H1 (cell line): Measurements from ENCODE around the gene CYP17A1.

Experiments used
- CEBPB ChIP-seq: IDR thresholded peaks from 2 replicates; pipeline ENCODE4 v1.6.1; 2012; ENCODE audit warnings: low read depth, low read length
- EZH2 ChIP-seq: fragments of 200-600 bp; sonication (generic); IDR thresholded peaks from 2 replicates; pipeline ENCODE4 v1.7.1; 2012; ENCODE audit warnings: low read depth, mild to moderate bottlenecking, moderate library complexity, low read length, inconsistent platforms; ENCODE audit not compliant: severe bottlenecking
- POLR2A ChIP-seq, 2 experiments: IDR thresholded peaks; 1 replicate in 1 of 2; 2 replicates in 1 of 2; pipeline ENCODE4 v1.6.1; 2011; ENCODE audit warnings: low read depth in 2 of 2, low read length in 2 of 2, mild to moderate bottlenecking in 2 of 2; ENCODE audit errors: control extremely low read depth in 1 of 2
- SP4 ChIP-seq: IDR thresholded peaks from 2 replicates; pipeline ENCODE4 v1.6.1; 2012; ENCODE audit warnings: low read length, inconsistent platforms
- TAF1 ChIP-seq: IDR thresholded peaks from 2 replicates; pipeline ENCODE4 v1.6.1; 2011; ENCODE audit warnings: mild to moderate bottlenecking, low read depth, low read length

GRCh38 chr10:102815790-102816549, 21.2 kb downstream of the CYP17A1 start:
- no peak for TF ChIP-seq POLR2A (IDR thresholded peaks at IDR 0.05; ENCODE audit: control extremely low read depth in 1 of 2, low read depth in 2 of 2, low read length in 2 of 2)
- no peak for TF ChIP-seq SP4
- TF ChIP-seq CEBPB = no peak
- no peak for TF ChIP-seq EZH2
- TF ChIP-seq TAF1 = no peak
